NB4 (cell line): Measurements from ENCODE around the gene PCSK6.

Experiments
- CTCF ChIP-seq: IDR thresholded peaks from one replicate; pipeline ENCODE4 v1.5.1; 2012; ENCODE audit warnings: low read depth, low read length
- POLR2A ChIP-seq: IDR thresholded peaks from 2 replicates; pipeline ENCODE4 v1.6.1; 2011; ENCODE audit warnings: mild to moderate bottlenecking; ENCODE audit not compliant: insufficient read length; ENCODE audit errors: extremely low read depth

GRCh38 chr15:101440846-101441590 lies 48.5 kb downstream of the PCSK6 start:
- TF ChIP-seq CTCF (no peak), POLR2A (no peak)
